Measurements from ENCODE around the gene SDC1.

SDC1 gene

DNA sequence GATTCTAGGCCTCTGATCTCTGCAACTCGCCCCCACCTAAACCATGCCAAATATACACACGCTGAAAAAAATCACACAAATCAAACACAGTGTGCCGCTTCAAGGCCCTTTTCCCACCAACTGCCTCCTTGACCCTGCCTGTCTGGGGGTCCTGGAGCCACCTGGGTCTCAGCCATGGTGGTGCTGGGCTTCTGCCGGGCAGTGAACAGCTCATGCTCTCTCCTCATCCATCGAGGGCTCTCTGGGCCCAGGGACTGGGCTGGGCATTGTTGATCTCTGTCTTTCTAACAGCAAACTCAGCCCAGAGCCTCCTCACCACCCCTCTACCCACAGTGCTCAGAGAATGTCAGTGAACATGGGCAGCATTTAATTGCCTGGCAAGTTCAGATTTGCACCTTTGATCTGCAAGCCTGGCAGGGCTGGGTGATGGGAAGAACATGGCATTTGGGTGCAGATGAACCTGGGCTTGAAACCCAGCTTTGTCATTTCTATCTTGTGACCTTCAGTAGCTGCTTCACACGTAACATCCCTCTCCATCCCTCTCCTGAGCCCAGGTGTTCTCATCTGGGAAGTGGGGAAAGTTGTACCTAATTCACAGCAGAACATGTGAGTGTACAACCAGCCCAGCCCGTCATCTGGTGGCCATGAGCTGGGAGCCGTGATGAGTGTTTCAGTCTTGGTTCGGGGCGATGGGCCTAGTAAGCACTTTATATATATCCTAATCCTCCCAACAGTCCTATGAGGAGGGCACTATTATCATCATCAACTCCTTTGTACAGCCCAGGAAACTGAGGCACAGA, 46.1 kb downstream of the SDC1 start:
- H3K27me3 ChIP-seq (replicated peaks; ENCODE audit: control insufficient read depth, insufficient read depth, low read length, poor library complexity, severe bottlenecking) = no peaks in the 10 kb centered on the region
- no peaks in the 10 kb centered on the region for H3K4me1 ChIP-seq (ENCODE audit: control insufficient read depth, insufficient read depth, low read length, poor library complexity, severe bottlenecking)
- no peak for DNase-seq
- no peaks in the 10 kb centered on the region for H3K36me3 ChIP-seq (ENCODE audit: control insufficient read depth, insufficient read depth, low read length)
- H3K9me3 ChIP-seq (ENCODE audit: control insufficient read depth, low read length) = no peaks in the 10 kb centered on the region
- H3K4me3 ChIP-seq (ENCODE audit: insufficient read depth, low read depth, low read length, poor library complexity, severe bottlenecking) = no peak overlapping the region
- H3K27ac ChIP-seq (ENCODE audit: insufficient read depth, low read length, poor library complexity, severe bottlenecking) = no peak overlapping the region

DNA sequence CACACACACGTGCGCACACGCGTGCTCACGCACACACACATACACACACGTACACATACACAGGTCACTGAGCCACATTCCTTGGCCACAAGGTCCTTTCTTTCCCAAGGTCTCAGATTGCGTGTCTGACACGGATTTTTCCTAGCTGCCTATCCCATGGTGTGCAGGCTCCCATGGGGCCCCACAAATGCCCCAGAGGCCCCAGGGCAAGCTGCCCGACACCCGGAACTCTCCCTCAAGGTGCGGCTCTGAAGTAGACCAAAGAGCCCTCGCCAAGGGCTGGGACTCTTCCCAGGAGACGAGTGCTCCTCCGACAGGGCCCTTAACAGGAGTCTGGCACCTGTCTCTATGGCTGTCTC, 46.7 kb downstream of the SDC1 start:
- DNase-seq = no peak
- H3K4me1 ChIP-seq (ENCODE audit: control insufficient read depth, insufficient read depth, low read length, poor library complexity, severe bottlenecking) = no peaks in the 10 kb centered on the region
- H3K27me3 ChIP-seq (replicated peaks; ENCODE audit: control insufficient read depth, insufficient read depth, low read length, poor library complexity, severe bottlenecking) = no peaks in the 10 kb centered on the region
- no peak overlapping the region for H3K4me3 ChIP-seq (ENCODE audit: insufficient read depth, low read depth, low read length, poor library complexity, severe bottlenecking)
- H3K9me3 ChIP-seq (ENCODE audit: control insufficient read depth, low read length) = no peaks in the 10 kb centered on the region
- H3K27ac ChIP-seq (ENCODE audit: insufficient read depth, low read length, poor library complexity, severe bottlenecking) = no peak overlapping the region
- no peaks in the 10 kb centered on the region for H3K36me3 ChIP-seq (ENCODE audit: control insufficient read depth, insufficient read depth, low read length)

GRCh38 chr2:20177556-20178248, 47.2 kb downstream of the SDC1 start:
- Histone ChIP-seq H3K27ac (ENCODE audit: insufficient read depth, low read length, poor library complexity, severe bottlenecking) (no peak overlapping the region), H3K36me3 (ENCODE audit: control insufficient read depth, insufficient read depth, low read length) (no peaks in the 10 kb centered on the region), H3K4me3 (ENCODE audit: insufficient read depth, low read depth, low read length, poor library complexity, severe bottlenecking) (no peak overlapping the region), H3K27me3 (replicated peaks; ENCODE audit: control insufficient read depth, insufficient read depth, low read length, poor library complexity, severe bottlenecking) (no peaks in the 10 kb centered on the region), H3K4me1 (ENCODE audit: control insufficient read depth, insufficient read depth, low read length, poor library complexity, severe bottlenecking) (no peaks in the 10 kb centered on the region), H3K9me3 (ENCODE audit: control insufficient read depth, low read length) (no peaks in the 10 kb centered on the region)
- DNase-seq = no peak

GRCh38 chr2:20176760-20177159, 48.2 kb downstream of the SDC1 start:
- no peak overlapping the region for H3K27ac ChIP-seq (ENCODE audit: insufficient read depth, low read length, poor library complexity, severe bottlenecking)
- H3K27me3 ChIP-seq (replicated peaks; ENCODE audit: control insufficient read depth, insufficient read depth, low read length, poor library complexity, severe bottlenecking) = no peaks in the 10 kb centered on the region
- no peak overlapping the region for H3K4me3 ChIP-seq (ENCODE audit: insufficient read depth, low read depth, low read length, poor library complexity, severe bottlenecking)
- H3K36me3 ChIP-seq (ENCODE audit: control insufficient read depth, insufficient read depth, low read length) = no peaks in the 10 kb centered on the region
- H3K9me3 ChIP-seq (ENCODE audit: control insufficient read depth, low read length) = no peaks in the 10 kb centered on the region
- no peaks in the 10 kb centered on the region for H3K4me1 ChIP-seq (ENCODE audit: control insufficient read depth, insufficient read depth, low read length, poor library complexity, severe bottlenecking)
- DNase-seq = no peak

- H3K36me3 ChIP-seq (ENCODE audit: control insufficient read depth, insufficient read depth, low read length) = no peaks in the 10 kb centered on the region
Measured at GRCh38 chr2:20175931-20176330, 49.0 kb downstream of the SDC1 start.

DNA sequence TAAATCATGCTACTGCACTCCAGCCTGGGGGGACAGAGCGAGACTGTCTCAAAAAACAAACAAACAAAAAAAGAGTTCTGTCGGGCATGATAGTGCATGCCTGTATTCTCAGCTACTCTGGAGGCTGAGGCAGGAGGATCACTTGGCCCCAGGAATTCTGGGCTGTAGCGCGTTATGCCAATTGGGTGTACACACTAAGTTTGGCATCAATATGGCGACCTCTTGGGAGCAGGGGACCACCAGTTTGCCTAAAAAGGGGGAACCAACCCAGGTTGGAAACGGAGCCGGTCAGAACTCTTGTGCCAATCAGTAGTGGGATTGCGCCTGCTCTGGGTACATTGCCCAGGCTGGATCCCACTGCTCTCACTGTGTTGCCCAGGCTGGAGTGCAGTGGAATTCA, 49.7 kb downstream of the SDC1 start:
- H3K9me3 ChIP-seq (ENCODE audit: control insufficient read depth, low read length) = no peaks in the 10 kb centered on the region
- DNase-seq = no peak
- H3K27ac ChIP-seq (ENCODE audit: insufficient read depth, low read length, poor library complexity, severe bottlenecking) = no peak overlapping the region
- H3K4me1 ChIP-seq (ENCODE audit: control insufficient read depth, insufficient read depth, low read length, poor library complexity, severe bottlenecking) = no peaks in the 10 kb centered on the region
- no peak overlapping the region for H3K4me3 ChIP-seq (ENCODE audit: insufficient read depth, low read depth, low read length, poor library complexity, severe bottlenecking)
- no peaks in the 10 kb centered on the region for H3K27me3 ChIP-seq (replicated peaks; ENCODE audit: control insufficient read depth, insufficient read depth, low read length, poor library complexity, severe bottlenecking)
- no peaks in the 10 kb centered on the region for H3K36me3 ChIP-seq (ENCODE audit: control insufficient read depth, insufficient read depth, low read length)

More at GRCh38 chr2:20175931-20176330, 49.0 kb downstream of the SDC1 start:
- H3K4me1 ChIP-seq (ENCODE audit: control insufficient read depth, insufficient read depth, low read length, poor library complexity, severe bottlenecking) = no peaks in the 10 kb centered on the region
- H3K27me3 ChIP-seq (replicated peaks; ENCODE audit: control insufficient read depth, insufficient read depth, low read length, poor library complexity, severe bottlenecking) = no peaks in the 10 kb centered on the region
- no peak overlapping the region for H3K27ac ChIP-seq (ENCODE audit: insufficient read depth, low read length, poor library complexity, severe bottlenecking)
- DNase-seq = no peak
- H3K4me3 ChIP-seq (ENCODE audit: insufficient read depth, low read depth, low read length, poor library complexity, severe bottlenecking) = no peak overlapping the region
- H3K9me3 ChIP-seq (ENCODE audit: control insufficient read depth, low read length) = no peaks in the 10 kb centered on the region

GRCh38 chr2:20174410-20174809, 50.5 kb downstream of the SDC1 start:
- Histone ChIP-seq H3K27ac (ENCODE audit: insufficient read depth, low read length, poor library complexity, severe bottlenecking) (no peak overlapping the region), H3K4me3 (ENCODE audit: insufficient read depth, low read depth, low read length, poor library complexity, severe bottlenecking) (no peak overlapping the region), H3K27me3 (replicated peaks; ENCODE audit: control insufficient read depth, insufficient read depth, low read length, poor library complexity, severe bottlenecking) (no peaks in the 10 kb centered on the region), H3K4me1 (ENCODE audit: control insufficient read depth, insufficient read depth, low read length, poor library complexity, severe bottlenecking) (no peaks in the 10 kb centered on the region), H3K36me3 (ENCODE audit: control insufficient read depth, insufficient read depth, low read length) (no peaks in the 10 kb centered on the region), H3K9me3 (ENCODE audit: control insufficient read depth, low read length) (no peaks in the 10 kb centered on the region)
- no peak for DNase-seq

DNA sequence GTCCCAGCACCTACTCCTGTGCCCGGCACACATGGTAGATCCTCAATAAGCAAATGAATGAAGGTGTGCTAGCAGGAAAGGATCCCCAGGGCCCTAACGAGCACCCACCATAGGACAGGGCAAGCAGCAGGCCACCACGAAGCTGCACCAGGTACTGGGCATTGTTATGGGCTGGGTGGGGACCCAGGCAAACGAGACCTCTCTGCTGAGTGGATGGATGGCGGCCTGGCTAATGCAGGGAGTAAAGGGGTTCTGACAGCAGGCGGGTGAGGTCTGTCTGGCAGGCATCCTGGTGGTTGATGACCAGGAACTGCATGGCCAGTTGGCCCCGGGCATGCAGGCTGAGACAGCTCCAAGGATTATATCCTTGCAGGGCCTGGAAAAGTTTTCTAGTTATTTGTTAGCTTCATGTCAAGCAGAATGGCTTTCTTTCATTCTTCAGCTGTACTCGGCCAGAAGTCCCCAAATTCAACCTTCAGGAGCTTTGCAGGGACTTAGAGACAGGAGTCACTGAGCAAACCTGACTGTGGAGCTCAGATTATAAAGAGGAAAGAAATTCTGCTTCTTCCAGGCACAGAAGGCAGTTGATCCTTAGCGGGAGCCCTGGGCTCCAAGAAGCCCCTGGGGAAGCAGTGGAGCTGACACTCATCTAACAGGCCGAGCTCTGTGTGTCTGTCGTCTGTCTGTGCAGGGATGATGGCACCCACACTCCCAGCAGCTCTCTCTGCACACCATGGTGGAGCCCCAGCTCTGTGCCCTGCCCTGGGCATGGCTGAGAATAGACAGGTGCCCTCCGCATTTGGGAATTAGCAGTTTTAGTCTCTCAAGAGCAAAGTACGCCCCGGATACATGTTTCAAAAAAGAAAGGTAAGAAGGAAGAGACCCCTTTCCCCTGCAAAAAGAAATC, 51.2 kb downstream of the SDC1 start:
- Histone ChIP-seq H3K9me3 (ENCODE audit: control insufficient read depth, low read length) (no peaks in the 10 kb centered on the region), H3K4me1 (ENCODE audit: control insufficient read depth, insufficient read depth, low read length, poor library complexity, severe bottlenecking) (no peaks in the 10 kb centered on the region), H3K36me3 (ENCODE audit: control insufficient read depth, insufficient read depth, low read length) (no peaks in the 10 kb centered on the region), H3K27me3 (replicated peaks; ENCODE audit: control insufficient read depth, insufficient read depth, low read length, poor library complexity, severe bottlenecking) (no peaks in the 10 kb centered on the region), H3K27ac (ENCODE audit: insufficient read depth, low read length, poor library complexity, severe bottlenecking) (no peak overlapping the region), H3K4me3 (ENCODE audit: insufficient read depth, low read depth, low read length, poor library complexity, severe bottlenecking) (no peak overlapping the region)
- DNase-seq = no peak

- no peak overlapping the region for H3K4me3 ChIP-seq (ENCODE audit: insufficient read depth, low read depth, low read length, poor library complexity, severe bottlenecking)
- H3K4me1 ChIP-seq (ENCODE audit: control insufficient read depth, insufficient read depth, low read length, poor library complexity, severe bottlenecking) = no peaks in the 10 kb centered on the region
- no peaks in the 10 kb centered on the region for H3K9me3 ChIP-seq (ENCODE audit: control insufficient read depth, low read length)
- no peak overlapping the region for H3K27ac ChIP-seq (ENCODE audit: insufficient read depth, low read length, poor library complexity, severe bottlenecking)
- DNase-seq = no peak
- no peaks in the 10 kb centered on the region for H3K36me3 ChIP-seq (ENCODE audit: control insufficient read depth, insufficient read depth, low read length)
- no peaks in the 10 kb centered on the region for H3K27me3 ChIP-seq (replicated peaks; ENCODE audit: control insufficient read depth, insufficient read depth, low read length, poor library complexity, severe bottlenecking)
Measured at GRCh38 chr2:20173064-20173463, 51.9 kb downstream of the SDC1 start.

All from effector memory CD4-positive, alpha-beta T cell (primary cell).